ENCODE measurements around the gene ARHGEF28. TPM values are rescaled to one million over a fixed set of nuclear protein-coding genes. Genes with fewer than 3 reads are reported as not detected.

ARHGEF28 gene
- total RNA-seq, 4 donors from 2014 or later: 13.3 to 19.0 (median 16.9) TPM

DNA sequence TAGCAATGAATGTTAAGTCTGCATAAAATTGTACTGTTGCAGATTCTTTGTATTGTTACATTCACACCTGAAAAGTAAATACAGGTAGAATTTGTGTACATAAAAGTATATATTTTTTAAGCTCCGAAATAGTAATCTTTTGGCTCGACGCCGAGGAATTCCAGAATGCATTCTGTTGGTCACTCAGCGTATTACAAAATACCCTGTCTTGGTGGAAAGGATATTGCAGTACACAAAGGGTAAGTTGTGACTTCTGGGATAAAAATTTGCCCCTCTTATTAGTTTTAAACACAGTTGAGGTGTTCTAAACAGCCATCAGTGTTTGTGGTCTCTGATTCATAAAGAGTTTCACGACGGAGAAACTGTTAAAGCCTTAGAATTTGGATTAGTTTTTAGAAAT, 257.6 kb downstream of the ARHGEF28 start:
- TF ChIP-seq POLR2A (IDR thresholded peaks at IDR 0.05): no peak
- TF ChIP-seq, protein P1, sequence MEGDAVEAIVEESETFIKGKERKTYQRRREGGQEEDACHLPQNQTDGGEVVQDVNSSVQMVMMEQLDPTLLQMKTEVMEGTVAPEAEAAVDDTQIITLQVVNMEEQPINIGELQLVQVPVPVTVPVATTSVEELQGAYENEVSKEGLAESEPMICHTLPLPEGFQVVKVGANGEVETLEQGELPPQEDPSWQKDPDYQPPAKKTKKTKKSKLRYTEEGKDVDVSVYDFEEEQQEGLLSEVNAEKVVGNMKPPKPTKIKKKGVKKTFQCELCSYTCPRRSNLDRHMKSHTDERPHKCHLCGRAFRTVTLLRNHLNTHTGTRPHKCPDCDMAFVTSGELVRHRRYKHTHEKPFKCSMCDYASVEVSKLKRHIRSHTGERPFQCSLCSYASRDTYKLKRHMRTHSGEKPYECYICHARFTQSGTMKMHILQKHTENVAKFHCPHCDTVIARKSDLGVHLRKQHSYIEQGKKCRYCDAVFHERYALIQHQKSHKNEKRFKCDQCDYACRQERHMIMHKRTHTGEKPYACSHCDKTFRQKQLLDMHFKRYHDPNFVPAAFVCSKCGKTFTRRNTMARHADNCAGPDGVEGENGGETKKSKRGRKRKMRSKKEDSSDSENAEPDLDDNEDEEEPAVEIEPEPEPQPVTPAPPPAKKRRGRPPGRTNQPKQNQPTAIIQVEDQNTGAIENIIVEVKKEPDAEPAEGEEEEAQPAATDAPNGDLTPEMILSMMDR (IDR thresholded peaks at IDR 0.05): no peak
- no peak overlapping the region for H3K27ac ChIP-seq
- DNase-seq: no peak
- H3K4me1 ChIP-seq: no peaks in the 10 kb centered on the region
- no peaks in the 10 kb centered on the region for H3K9me3 ChIP-seq
- no peaks in the 10 kb centered on the region for H3K36me3 ChIP-seq
- no peak overlapping the region for H3K4me3 ChIP-seq
- H3K27me3 ChIP-seq: no peaks in the 10 kb centered on the region

DNA sequence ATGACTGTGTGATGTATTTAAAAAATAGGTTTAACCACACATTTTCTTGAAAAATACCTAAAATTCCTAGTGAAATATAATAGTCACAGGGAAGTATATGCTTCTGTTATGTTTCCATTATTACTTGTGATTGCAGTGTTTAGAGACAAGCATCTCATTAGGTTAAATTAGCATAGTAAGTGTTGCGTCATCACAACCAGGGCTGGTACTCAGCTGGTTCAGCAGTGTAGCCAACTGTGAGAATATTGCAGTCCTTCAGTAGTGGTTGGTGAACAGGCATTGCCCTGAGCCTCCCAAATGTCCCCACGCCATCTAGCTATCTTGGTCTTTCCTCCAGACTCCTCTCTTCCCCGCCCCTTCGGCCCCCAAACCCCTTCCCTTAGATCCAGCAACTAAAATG, 261.7 kb downstream of the ARHGEF28 start:
- no peaks in the 10 kb centered on the region for H3K36me3 ChIP-seq
- H3K4me3 ChIP-seq: no peak overlapping the region
- no peaks in the 10 kb centered on the region for H3K27me3 ChIP-seq
- H3K27ac ChIP-seq: no peak overlapping the region
- H3K9me3 ChIP-seq: no peaks in the 10 kb centered on the region
- TF ChIP-seq, protein P1 (IDR thresholded peaks at IDR 0.05): no peak
- no peak for TF ChIP-seq POLR2A (IDR thresholded peaks at IDR 0.05)
- no peaks in the 10 kb centered on the region for H3K4me1 ChIP-seq
- DNase-seq: no peak

DNA sequence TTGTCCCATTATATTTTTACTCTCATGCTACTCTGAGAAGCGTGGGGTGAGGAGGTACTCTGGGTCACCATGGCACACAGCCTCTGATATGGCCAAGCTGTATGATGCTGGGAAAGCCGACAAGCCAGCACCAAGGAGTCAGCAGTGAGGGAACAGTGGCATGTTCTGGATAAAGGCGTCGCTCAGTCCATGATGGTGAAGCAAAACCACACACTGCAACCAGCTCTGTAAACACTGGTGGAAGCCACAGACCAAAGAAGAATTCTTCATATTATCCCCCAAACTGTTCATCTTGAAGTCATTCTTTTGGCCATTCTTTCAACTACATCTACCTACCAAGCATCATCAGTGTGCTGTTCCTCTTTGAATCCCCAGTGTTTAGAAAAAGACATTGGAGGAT, 264.6 kb downstream of the ARHGEF28 start:
- H3K9me3 ChIP-seq: no peaks in the 10 kb centered on the region
- DNase-seq: no peak
- TF ChIP-seq, protein P1 (IDR thresholded peaks at IDR 0.05): no peak
- TF ChIP-seq POLR2A (IDR thresholded peaks at IDR 0.05): no peak
- H3K36me3 ChIP-seq: no peaks in the 10 kb centered on the region
- no peak overlapping the region for H3K4me3 ChIP-seq
- no peaks in the 10 kb centered on the region for H3K4me1 ChIP-seq
- no peak overlapping the region for H3K27ac ChIP-seq
- H3K27me3 ChIP-seq: no peaks in the 10 kb centered on the region

DNA sequence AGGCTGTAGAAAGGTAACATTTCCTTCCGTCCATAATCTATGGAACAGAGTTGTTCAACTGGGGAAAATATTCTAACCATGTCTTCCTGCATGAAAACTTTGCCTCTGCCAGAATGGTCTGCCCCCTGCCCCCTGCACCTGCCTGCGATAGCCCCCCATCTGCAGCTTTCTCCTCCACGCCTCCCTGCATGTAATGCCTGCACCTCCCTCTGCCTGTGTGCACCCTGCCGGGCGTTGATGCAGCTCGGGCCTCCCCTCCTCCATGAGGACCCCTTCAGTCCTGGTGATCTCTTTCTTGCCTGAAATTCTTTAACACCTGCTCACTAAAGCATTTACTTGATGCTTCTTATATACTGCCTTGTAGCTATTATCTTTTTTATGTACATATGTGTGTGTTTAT, 266.2 kb downstream of the ARHGEF28 start:
- no peaks in the 10 kb centered on the region for H3K27me3 ChIP-seq
- H3K9me3 ChIP-seq: no peaks in the 10 kb centered on the region
- TF ChIP-seq, protein P1 (IDR thresholded peaks at IDR 0.05): no peak
- TF ChIP-seq POLR2A (IDR thresholded peaks at IDR 0.05): no peak
- no peak overlapping the region for H3K27ac ChIP-seq
- no peak overlapping the region for H3K4me3 ChIP-seq
- no peak for DNase-seq
- no peaks in the 10 kb centered on the region for H3K36me3 ChIP-seq
- no peaks in the 10 kb centered on the region for H3K4me1 ChIP-seq

DNA sequence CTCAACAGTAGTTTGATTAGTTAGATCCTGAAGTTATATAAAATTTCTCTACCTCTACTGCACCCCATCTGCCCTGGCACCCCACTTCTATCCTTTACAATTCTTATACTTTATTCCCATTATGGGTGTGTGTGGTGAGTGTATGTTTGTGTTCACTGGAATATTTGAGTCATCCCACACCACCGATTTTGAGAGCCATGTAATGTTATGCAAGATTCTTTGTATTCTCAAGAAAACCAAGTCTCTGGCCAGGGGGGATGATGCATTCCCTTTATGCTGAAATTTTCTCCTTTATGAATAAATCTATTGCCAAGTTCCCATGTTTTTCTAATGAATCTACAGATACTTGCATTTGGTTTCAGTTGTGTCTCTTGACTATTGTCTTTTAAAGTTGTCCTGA, 266.8 kb downstream of the ARHGEF28 start:
- no peak for TF ChIP-seq POLR2A (IDR thresholded peaks at IDR 0.05)
- TF ChIP-seq, protein P1 (IDR thresholded peaks at IDR 0.05): no peak
- no peaks in the 10 kb centered on the region for H3K27me3 ChIP-seq
- no peak overlapping the region for H3K4me3 ChIP-seq
- H3K27ac ChIP-seq: no peak overlapping the region
- no peaks in the 10 kb centered on the region for H3K4me1 ChIP-seq
- DNase-seq: no peak
- no peaks in the 10 kb centered on the region for H3K9me3 ChIP-seq
- H3K36me3 ChIP-seq: no peaks in the 10 kb centered on the region

DNA sequence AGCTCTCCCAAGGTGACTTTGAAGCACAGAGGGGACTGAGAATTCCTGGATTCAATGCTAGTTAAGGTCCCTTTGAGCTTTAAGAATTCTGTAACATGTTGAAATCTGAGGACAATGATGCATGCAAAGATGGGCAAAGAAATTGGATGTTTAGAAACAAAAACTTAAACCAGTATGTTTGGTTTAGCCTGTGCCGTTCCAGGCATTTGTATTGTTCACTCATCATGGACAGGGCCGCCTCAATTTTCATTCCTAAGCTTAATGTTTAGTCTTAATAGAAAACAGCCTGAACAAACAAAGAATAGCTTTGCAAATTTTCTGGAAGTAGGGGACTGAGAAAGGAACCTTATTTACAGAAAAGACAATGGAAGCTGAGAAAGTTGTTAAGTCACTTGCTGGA, 267.8 kb downstream of the ARHGEF28 start:
- no peaks in the 10 kb centered on the region for H3K36me3 ChIP-seq
- no peak for TF ChIP-seq POLR2A (IDR thresholded peaks at IDR 0.05)
- TF ChIP-seq, protein P1 (IDR thresholded peaks at IDR 0.05): no peak
- H3K9me3 ChIP-seq: no peaks in the 10 kb centered on the region

More for the DNA sequence above, 267.8 kb downstream of the ARHGEF28 start:
- DNase-seq: no peak
- Histone ChIP-seq H3K27ac (no peak overlapping the region), H3K4me1 (no peaks in the 10 kb centered on the region), H3K27me3 (no peaks in the 10 kb centered on the region), H3K4me3 (no peak overlapping the region)
